Measurements from ENCODE around the gene COPS6. TPM values are rescaled to one million over a fixed set of nuclear protein-coding genes. Genes with fewer than 3 reads are reported as not detected.

COPS6 gene
- total RNA-seq, 1 donor from 2014 or later, result 46.1 TPM

GRCh38 chr7:100102950-100103840 lies 14.4 kb downstream of the COPS6 start:
- no peak for DNase-seq

DNA sequence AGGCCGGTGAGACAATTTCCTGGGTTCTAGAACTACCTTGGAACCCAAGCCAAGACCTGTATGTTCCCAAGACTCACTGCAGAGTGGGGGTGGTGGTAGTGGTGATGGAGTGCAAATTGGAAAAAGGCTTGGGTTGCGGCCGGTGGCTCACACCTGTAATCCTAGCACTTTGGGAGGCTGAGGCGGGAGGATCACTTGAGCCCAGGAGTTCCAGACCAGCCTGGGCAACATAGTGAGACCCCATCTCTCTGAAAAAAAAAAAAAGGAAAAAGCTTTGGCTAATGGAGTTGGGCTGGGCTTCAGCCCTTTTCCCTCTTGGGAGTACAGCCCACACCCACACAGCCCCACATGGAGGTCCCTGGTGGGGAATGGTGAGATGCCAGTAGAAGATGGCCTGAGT lies 16.8 kb downstream of the COPS6 start:
- no peak for DNase-seq

- no peak for DNase-seq
Measured at GRCh38 chr7:100106633-100107032, 17.9 kb downstream of the COPS6 start.

GRCh38 chr7:100107125-100107737 lies 18.5 kb downstream of the COPS6 start:
- no peak for DNase-seq

DNA sequence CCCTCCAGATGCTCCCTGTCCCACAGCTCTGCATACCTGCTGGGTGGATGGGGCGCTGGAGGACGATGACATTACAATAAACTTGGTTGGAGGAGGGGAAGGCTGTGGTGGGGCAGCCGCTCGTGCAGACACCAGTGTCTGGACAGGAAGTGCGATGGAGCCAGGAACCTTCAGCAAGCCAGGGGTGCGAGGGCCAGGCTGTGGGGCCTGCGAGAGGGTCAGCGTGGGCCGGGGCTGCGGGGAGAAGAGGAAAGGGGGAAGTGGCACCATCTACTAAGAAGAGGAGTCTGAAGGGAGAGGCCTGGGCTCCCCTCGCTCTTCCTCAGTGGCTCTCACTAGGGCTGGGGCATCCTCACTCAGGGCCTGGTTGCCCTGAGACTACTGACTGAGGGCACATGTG lies 19.1 kb downstream of the COPS6 start:
- no peak for DNase-seq

- DNase-seq, result no peak
Measured at GRCh38 chr7:100109521-100110163, 20.9 kb downstream of the COPS6 start.

- DNase-seq, result no peak
Measured at GRCh38 chr7:100111156-100111555, 22.4 kb downstream of the COPS6 start.

DNA sequence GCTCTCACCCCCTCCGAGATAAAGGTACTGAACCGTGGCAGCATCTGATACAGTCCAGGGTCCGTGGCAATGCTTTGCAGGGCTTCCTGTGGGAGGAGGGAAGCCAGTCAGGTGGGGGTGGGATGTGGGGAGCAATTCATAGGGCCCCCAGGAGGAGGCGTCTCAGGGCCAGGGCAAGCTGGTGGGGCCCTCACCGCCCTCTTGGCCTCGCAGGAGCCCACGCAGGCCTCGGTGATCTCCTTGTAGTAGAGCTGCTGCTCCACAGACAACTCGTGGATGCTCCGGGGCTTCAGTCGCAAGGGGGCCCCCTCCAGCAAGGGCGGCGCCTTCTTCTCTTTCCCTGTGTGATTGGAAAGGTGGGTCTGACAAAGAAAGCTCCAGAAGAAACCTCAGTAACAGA lies 23.1 kb downstream of the COPS6 start:
- no peak for DNase-seq

DNA sequence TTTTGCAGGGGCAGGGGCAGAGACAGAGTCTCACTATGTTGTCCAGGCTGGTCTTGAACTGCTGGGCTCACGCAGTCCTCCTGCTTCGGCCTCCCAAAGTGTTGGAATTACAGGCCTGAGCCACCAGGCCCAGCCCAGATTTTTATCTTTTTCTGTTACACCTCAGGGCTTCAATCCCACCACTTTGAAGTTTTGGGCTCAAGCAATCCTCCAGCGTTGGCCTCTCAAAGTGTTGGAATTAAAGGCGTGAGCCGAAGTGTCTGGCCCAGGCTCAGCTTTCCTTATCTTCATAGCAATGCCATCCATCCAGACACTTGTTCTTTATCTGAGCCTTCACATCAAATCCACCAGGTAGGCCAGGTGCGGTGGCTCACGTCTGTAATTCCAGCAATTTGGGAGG lies 26.3 kb downstream of the COPS6 start:
- no peak for DNase-seq

GRCh38 chr7:100118388-100119071 lies 29.8 kb downstream of the COPS6 start:
- DNase-seq, result no peak

- peak; percentile 98 for DNase-seq
Measured at GRCh38 chr7:100119072-100119969, 30.6 kb downstream of the COPS6 start, which contains the start of the genes CNPY4 and TAF6. Gene CNPY4 (plus strand): TSS chr7:100119634. CDS start chr7:100119745, 111 bp downstream. Gene TAF6 (minus strand): TSS chr7:100119358. CDS start chr7:100114209, 5,149 bp downstream.

DNA sequence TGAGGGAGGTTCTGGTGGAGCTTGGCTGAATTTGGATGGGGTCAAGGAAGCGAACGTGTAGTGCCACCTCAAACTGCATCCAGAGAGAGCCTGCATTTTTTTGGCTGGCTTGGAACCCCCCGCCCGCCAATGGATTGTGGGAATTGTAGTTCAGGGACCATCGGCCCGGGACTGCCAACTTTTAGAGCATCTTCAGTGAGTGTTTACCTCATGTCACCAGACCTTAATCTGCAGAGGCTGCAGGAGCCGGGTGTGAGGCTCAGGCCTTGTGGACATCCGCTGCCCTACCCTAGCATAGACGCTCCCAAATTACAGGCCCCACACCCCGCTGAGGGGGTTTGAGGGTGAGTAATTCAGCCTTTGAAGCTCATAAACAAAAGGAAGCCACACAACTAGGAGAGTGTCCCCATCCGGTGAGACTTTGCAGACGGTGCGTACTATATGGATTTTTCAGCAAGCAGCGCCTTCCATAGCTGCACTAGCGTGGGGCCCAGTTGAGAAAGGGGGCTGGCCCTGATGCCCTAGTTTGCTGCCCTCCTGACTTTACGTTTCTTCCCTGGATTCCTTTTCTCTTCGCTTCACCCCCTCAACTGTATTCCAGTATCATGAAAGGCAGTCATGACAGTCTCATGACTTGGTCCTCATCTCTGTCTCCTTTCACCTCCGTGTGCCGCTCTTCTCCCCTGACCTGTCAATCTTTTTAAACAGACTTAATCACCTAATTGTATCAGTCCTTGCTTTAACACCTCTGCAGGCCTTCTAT lies 31.4 kb downstream of the COPS6 start:
- DNase-seq, result peak; percentile 80

- DNase-seq, result no peak
Measured at GRCh38 chr7:100120733-100121036, 31.9 kb downstream of the COPS6 start.

- DNase-seq, result no peak
Measured at GRCh38 chr7:100122067-100122466, 33.3 kb downstream of the COPS6 start.

- no peak for DNase-seq
Measured at GRCh38 chr7:100122568-100122967, 33.8 kb downstream of the COPS6 start.

- DNase-seq, result no peak
Measured at GRCh38 chr7:100124301-100125230, 35.8 kb downstream of the COPS6 start.

GRCh38 chr7:100126239-100126930 lies 37.6 kb downstream of the COPS6 start:
- no peak for DNase-seq

DNA sequence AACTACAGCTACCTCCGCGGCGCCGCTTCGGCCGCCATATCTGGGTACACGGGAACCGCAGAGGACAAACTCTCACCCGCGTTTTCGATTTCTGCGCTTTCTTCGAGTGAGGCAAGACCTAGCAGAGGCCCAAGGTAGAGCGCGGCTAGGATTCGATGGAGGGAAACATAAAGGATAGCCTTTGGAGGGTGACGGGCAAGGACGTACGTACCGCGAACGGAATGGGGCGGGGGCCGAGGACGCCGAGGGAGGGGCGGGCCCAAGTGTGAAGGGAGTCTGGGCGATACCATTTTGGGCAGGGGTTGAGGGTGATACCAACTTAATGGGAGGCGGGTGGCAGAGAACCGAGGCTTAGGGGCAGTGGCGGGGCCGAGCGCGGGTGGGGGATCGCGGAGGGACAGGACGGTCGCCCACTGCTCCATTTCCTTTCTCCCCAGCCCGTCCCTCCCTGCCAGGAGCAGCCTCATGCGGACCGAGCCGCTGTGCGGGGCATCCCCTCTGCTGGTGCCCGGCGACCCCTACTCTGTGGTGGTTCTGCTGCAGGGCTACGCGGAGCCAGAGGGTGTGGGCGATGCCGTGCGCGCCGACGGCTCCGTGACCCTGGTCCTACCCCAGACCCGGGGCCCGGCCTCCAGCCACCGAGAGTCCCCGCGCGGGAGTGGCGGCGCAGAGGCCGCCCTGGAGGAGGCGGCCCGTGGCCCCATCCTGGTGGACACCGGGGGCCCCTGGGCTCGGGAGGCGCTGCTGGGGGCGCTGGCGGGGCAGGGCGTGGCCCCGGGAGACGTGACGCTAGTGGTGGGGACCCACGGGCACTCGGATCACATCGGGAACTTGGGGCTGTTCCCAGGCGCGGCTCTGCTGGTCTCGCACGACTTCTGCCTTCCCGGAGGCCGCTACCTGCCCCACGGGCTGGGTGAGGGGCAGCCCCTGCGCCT lies 38.4 kb downstream of the COPS6 start, which contains the start of gene MBLAC1:
TSS of gene MBLAC1 (plus strand) at position 37 of the 935 bp plus-strand sequence. CDS start at position 466, 429 bp downstream.
- DNase-seq, result peak; percentile 90

Data from skin of body (tissue), 2 donors.